HUES64 (cell line): ENCODE results near the gene SH3BP5L.
A peak's percentile ranks its signal among the peaks of the same experiment; 100 is the strongest.
"Not testable (repeated sequence)": the region's sequence is repeated elsewhere in the genome, so short reads cannot be mapped to it uniquely, and the experiment has no call there.

Experiments
- H3K27ac ChIP-seq: 2 replicates; pipeline ENCODE4 v1.7.0; 2013; ENCODE audit warnings: low read depth, low read length, inconsistent platforms
- H3K27me3 ChIP-seq: 2 replicates; pipeline ENCODE4 v1.6.1; 2013; ENCODE audit warnings: mild to moderate bottlenecking, low read length; ENCODE audit not compliant: insufficient read depth
- H3K36me3 ChIP-seq: 2 replicates; pipeline ENCODE4 v1.6.1; 2013; ENCODE audit warnings: mild to moderate bottlenecking, low read length; ENCODE audit not compliant: insufficient read depth
- H3K4me1 ChIP-seq: 2 replicates; pipeline ENCODE4 v1.6.1; 2013; ENCODE audit warnings: mild to moderate bottlenecking, low read length, moderate library complexity; ENCODE audit not compliant: insufficient read depth
- H3K4me3 ChIP-seq: 2 replicates; pipeline ENCODE4 v1.5.1; 2013; ENCODE audit warnings: mild to moderate bottlenecking, low read length, moderate library complexity
- H3K9ac ChIP-seq: 2 replicates; pipeline ENCODE4 v1.6.1; 2013; ENCODE audit warnings: mild to moderate bottlenecking, low read depth, low read length
- H3K9me3 ChIP-seq: 2 replicates; pipeline ENCODE4 v1.6.1; 2013; ENCODE audit warnings: low read depth, low read length; ENCODE audit not compliant: insufficient read depth
- WGBS: fragments of 150-250, 120-280 bp; methylation state at CpG from one replicate; pipeline ENCODE4 v1.1.7; 2013; ENCODE audit warnings: missing lambda C conversion rate; 5-methylcytosine and 5-hydroxymethylcytosine counted together

Gene SH3BP5L

DNA sequence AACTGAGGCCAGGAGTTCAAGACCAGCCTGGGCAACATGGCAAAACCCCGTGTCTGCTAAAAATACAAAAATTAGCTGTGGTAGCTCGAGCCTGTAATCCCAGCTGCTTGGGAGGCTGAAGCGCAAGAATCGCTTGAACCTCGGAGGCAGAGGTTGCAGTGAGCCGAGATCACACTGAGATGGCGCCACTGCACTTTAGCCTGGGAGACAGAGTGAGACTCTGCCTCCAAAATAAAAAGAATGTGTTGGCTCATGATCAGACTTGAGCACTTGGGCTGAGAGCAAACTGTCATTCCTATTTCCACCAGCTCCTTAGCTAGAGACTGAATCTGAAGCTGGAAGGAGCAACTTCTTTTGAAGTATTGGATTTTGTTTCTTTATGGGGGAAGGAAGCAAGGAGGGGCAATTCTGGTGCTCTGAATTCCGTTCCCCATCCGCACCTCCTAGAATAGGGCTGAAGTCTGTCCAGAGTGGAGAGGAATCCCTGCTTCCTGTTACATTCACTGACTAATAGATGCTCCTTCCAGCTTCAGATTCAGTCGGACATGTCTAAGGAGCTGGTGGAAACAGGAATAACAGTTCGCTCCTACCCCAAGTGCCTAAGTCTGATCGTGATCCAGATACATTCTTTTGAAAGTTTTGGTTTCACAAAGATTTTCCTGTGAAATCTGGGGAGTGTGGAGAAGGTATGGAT is 16.1 kb upstream of the SH3BP5L start:
- no peaks in the 10 kb centered on the region for H3K9me3 ChIP-seq
- no peak overlapping the region for H3K27ac ChIP-seq
- 0 out of 2 replicates have a peak, but pooled peaks cover 1% of the 10 kb centered on the region for H3K27me3 ChIP-seq
- no peak overlapping the region for H3K4me3 ChIP-seq
- no peak overlapping the region for H3K9ac ChIP-seq
- peaks cover 6% of the 10 kb centered on the region; the same call in 1 of the 2 replicates for H3K4me1 ChIP-seq
- 71% methylated on average over 12 of the region's 12 CpGs for WGBS
- peaks cover 27% of the 10 kb centered on the region for H3K36me3 ChIP-seq

DNA sequence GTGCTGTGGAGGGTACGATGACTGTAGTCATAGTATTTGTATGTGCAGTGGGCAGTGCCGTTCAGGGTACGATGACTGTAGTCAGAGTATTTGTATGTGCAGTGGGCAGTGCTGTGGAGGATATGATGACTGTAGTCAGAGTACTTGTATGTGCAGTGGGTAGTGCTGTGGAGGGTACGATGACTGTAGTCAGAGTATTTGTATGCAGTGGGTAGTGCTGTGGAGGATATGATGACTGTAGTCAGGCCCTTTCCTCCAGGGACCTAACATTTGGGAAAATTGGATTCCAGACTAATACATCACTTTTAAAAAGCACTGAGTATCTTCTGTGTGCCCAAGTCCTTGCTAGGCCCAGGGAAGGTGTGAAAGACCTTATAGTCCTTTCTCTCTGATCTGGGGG is 15.2 kb upstream of the SH3BP5L start:
- Histone ChIP-seq H3K27me3 (0 out of 2 replicates have a peak, but pooled peaks cover 3% of the 10 kb centered on the region), H3K9me3 (no peaks in the 10 kb centered on the region), H3K4me3 (no peak overlapping the region), H3K9ac (no peak overlapping the region), H3K36me3 (peaks cover 18% of the 10 kb centered on the region), H3K27ac (no peak overlapping the region), H3K4me1 (peaks cover 6% of the 10 kb centered on the region; the same call in 1 of the 2 replicates)
- WGBS = 96% methylated on average over 4 of the region's 4 CpGs

DNA sequence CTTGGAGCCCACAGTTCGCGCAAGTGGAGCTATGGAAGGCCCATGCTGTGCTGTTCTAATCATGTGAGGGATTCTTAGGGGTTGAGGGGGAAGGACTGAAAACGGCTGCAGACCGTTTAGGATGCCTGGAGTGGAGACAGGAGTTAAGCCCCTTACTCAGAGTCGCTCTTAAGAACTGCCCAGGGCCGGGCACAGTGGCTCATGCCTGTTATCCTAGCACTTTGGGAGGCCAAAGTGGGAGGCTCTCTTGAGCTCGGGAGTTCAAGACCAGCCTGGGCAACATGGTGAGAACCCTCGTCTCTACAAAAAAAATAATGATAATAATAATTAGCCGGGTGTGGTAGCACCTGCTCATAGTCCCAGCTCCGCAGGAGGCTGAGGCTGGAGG is 13.4 kb upstream of the SH3BP5L start:
- H3K36me3 ChIP-seq = no peaks in the 10 kb centered on the region; the same call in 1 of the 2 replicates
- H3K27ac ChIP-seq = peak overlapping the region; percentile 79; the same call in 1 of the 2 replicates
- peak overlapping the region; percentile 84; the same call in 1 of the 2 replicates for H3K9ac ChIP-seq
- peaks cover 6% of the 10 kb centered on the region; the same call in 1 of the 2 replicates for H3K4me1 ChIP-seq
- H3K4me3 ChIP-seq = peak overlapping the region; percentile 84
- 21% methylated on average over 9 of the region's 10 CpGs for WGBS
- no peaks in the 10 kb centered on the region for H3K9me3 ChIP-seq
- peaks cover 9% of the 10 kb centered on the region; the same call in 1 of the 2 replicates for H3K27me3 ChIP-seq

- Histone ChIP-seq H3K36me3 (no peaks in the 10 kb centered on the region), H3K4me1 (peaks cover 6% of the 10 kb centered on the region; the same call in 1 of the 2 replicates), H3K27ac (peak overlapping the region; percentile 79), H3K4me3 (peak overlapping the region; percentile 84), H3K9ac (peak overlapping the region; percentile 84), H3K9me3 (no peaks in the 10 kb centered on the region), H3K27me3 (peaks cover 14% of the 10 kb centered on the region; the same call in 1 of the 2 replicates)
- WGBS = under 1% methylated on average over 82 of the region's 82 CpGs
Measured at GRCh38 chr1:248838357-248839167, 12.8 kb upstream of the SH3BP5L start.

GRCh38 chr1:248837781-248838356 is 12.2 kb upstream of the SH3BP5L start, which contains the start of gene ZNF672:
TSS of gene ZNF672 (plus strand) at chr1:248838224. CDS start at chr1:248847275, 9,051 bp downstream.
- WGBS = under 1% methylated on average over 48 of the region's 48 CpGs

GRCh38 chr1:248837045-248837780 is 11.5 kb upstream of the SH3BP5L start:
- peak overlapping the region; percentile 38; the same call in 1 of the 2 replicates for H3K9ac ChIP-seq
- WGBS = 63% methylated on average over 11 of the region's 11 CpGs
- H3K36me3 ChIP-seq = no peaks in the 10 kb centered on the region
- peaks cover 6% of the 10 kb centered on the region; the same call in 1 of the 2 replicates for H3K4me1 ChIP-seq
- H3K27me3 ChIP-seq = peaks cover 14% of the 10 kb centered on the region; the same call in 1 of the 2 replicates
- H3K4me3 ChIP-seq = peak overlapping the region; percentile 84
- H3K9me3 ChIP-seq = no peaks in the 10 kb centered on the region
- H3K27ac ChIP-seq = no peak overlapping the region

More at GRCh38 chr1:248837781-248838356, 12.2 kb upstream of the SH3BP5L start, which contains the start of gene ZNF672:
- no peaks in the 10 kb centered on the region for H3K9me3 ChIP-seq
- H3K9ac ChIP-seq = peak within 1 kb of the TSS; percentile 84
- H3K27me3 ChIP-seq = peaks cover 14% of the 10 kb centered on the region; the same call in 1 of the 2 replicates
- no peaks in the 10 kb centered on the region for H3K36me3 ChIP-seq
- peak within 1 kb of the TSS; percentile 79 for H3K27ac ChIP-seq
- peak within 1 kb of the TSS; percentile 84 for H3K4me3 ChIP-seq
- peaks cover 6% of the 10 kb centered on the region; the same call in 1 of the 2 replicates for H3K4me1 ChIP-seq

- Histone ChIP-seq H3K27me3 (peaks cover 14% of the 10 kb centered on the region; the same call in 1 of the 2 replicates), H3K4me1 (peaks cover 6% of the 10 kb centered on the region; the same call in 1 of the 2 replicates), H3K9ac (no peak overlapping the region), H3K27ac (no peak overlapping the region), H3K36me3 (no peaks in the 10 kb centered on the region), H3K4me3 (no peak overlapping the region), H3K9me3 (no peaks in the 10 kb centered on the region)
- WGBS = 70% methylated on average over 7 of the region's 7 CpGs
Measured at GRCh38 chr1:248834343-248834940, 8.7 kb upstream of the SH3BP5L start.

DNA sequence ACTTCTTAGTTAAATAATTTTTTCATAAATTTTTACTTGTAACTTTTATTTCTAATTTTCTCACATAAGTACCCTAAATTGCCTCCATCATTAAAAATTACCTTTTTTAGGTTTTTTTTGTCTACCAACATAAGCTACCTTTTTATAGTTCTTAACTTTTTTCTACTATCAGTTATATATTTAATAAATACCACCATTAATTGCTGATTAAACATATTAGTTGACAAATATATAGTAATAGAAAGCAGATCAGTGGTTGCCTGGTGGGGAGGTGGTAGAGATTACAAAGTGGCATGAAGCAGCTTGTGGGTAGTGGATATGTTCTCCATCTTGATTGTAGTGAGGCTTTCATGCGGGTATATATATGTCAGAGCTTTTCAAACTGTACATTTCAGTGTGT is 6.1 kb upstream of the SH3BP5L start:
- Histone ChIP-seq H3K9ac (no peak overlapping the region), H3K9me3 (no peaks in the 10 kb centered on the region), H3K27me3 (peaks cover 12% of the 10 kb centered on the region; the same call in 1 of the 2 replicates), H3K36me3 (no peaks in the 10 kb centered on the region), H3K4me3 (no peak overlapping the region), H3K27ac (no peak overlapping the region), H3K4me1 (no peaks in the 10 kb centered on the region)
- no CpG with 5 or more reads among the region's 1 CpG for WGBS

DNA sequence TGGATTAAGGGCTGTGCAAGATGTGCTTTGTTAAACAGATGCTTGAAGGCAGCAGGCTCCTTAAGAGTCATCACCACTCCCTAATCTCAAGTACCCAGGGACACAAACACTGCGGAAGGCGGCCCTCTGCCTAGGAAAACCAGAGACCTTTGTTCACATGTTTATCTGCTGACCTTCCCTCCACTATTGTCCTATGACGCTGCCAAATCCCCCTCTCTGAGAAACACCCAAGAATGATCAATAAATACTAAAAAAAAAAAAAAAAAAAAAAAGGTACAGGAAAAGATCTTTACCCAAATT is 5.0 kb upstream of the SH3BP5L start:
- WGBS = 64% methylated on average over 2 of the region's 3 CpGs
- not testable (repeated sequence) for H3K4me3 ChIP-seq, H3K9me3 ChIP-seq, H3K4me1 ChIP-seq, H3K36me3 ChIP-seq, H3K27ac ChIP-seq, H3K9ac ChIP-seq
- peaks cover 10% of the 10 kb centered on the region; the same call in 1 of the 2 replicates for H3K27me3 ChIP-seq

DNA sequence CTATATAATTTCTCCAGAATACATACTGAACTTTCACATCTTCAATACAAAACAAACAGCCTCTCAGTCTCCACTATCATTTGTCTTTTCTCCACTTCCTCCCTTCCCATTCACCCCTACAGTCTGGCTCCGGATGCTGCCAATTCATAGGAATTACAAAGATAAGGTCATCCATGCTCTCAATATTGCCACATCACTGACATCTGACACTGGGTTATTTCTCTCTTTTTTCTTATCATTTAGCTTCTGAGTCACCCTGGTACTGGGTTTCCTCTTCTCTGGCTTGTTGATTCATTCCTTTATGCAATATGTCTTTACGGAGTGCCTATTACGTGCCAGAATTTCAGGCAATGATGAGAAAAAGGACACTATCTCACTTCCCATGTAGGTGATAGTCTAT is 3.1 kb upstream of the SH3BP5L start:
- Histone ChIP-seq H3K4me3 (no peak overlapping the region), H3K27ac (no peak overlapping the region), H3K9me3 (no peaks in the 10 kb centered on the region), H3K4me1 (no peaks in the 10 kb centered on the region), H3K36me3 (peaks cover 7% of the 10 kb centered on the region), H3K27me3 (peaks cover 2% of the 10 kb centered on the region; the same call in 1 of the 2 replicates), H3K9ac (no peak overlapping the region)
- WGBS = 66% methylated on average over 3 of the region's 3 CpGs
